Right lobe of liver (tissue), 6 donors: ENCODE results near the gene COL1A2. TPM values are rescaled to one million over a fixed set of nuclear protein-coding genes. Genes with fewer than 3 reads are reported as not detected.

ENCODE experiments used
- ATAC-seq, 4 donors: fragments of 200-7000 bp; cut with Tn5 transposase; one replicate each; pipeline ENCODE4 v1.9.1; 2020; ENCODE audit warnings: mild to moderate bottlenecking in 4 of 4, moderate library complexity in 4 of 4
- DNase-seq, 3 donors: peaks; one replicate each; pipeline ENCODE4 v3.0.0-alpha.2; 2020
- H3K27ac ChIP-seq, 3 donors: fragments of 200-600 bp; one replicate each; pipeline ENCODE4 v1.8.0; 2022
- H3K27me3 ChIP-seq, 2 donors: fragments of 200-600 bp; one replicate each; pipeline ENCODE4 v1.8.0; 2022
- H3K36me3 ChIP-seq, 4 donors: fragments of 200-600 bp; sonication (generic) in 1 of 4; one replicate each; pipeline versions ENCODE4 v1.5.1 to v1.8.0; 2017 to 2022; ENCODE audit warnings: control low read depth in 1 of 4
- H3K4me1 ChIP-seq, 4 donors: fragments of 200-600 bp; sonication (generic) in 1 of 4; one replicate each; pipeline versions ENCODE4 v1.5.1 to v1.8.0; 2017 to 2022; ENCODE audit warnings: control low read depth in 1 of 4
- H3K4me3 ChIP-seq, 3 donors: fragments of 200-600 bp; one replicate each; pipeline ENCODE4 v1.8.0; 2022
- H3K9me3 ChIP-seq, 4 donors: fragments of 200-600 bp; sonication (generic) in 1 of 4; one replicate each; pipeline versions ENCODE4 v1.5.1 to v1.8.0; 2017 to 2022; ENCODE audit warnings: control low read depth in 1 of 4
- POLR2A ChIP-seq: fragments of 450-650 bp; IDR thresholded peaks from one replicate; pipeline ENCODE4 v1.6.1; 2017; ENCODE audit warnings: antibody characterized with exemption, mild to moderate bottlenecking
- WGBS: methylation state at CpG from one replicate; pipeline ENCODE4 v1.1.6; 2018; ENCODE audit warnings: low coverage, low lambda C conversion rate; ENCODE audit not compliant: insufficient coverage; ENCODE audit errors: missing lambda C conversion rate; 5-methylcytosine and 5-hydroxymethylcytosine counted together
- intact Hi-C, 2 donors: fragments of 100-400 bp; cut with DNase I; formaldehyde crosslinking; loops; one replicate each; pipeline versions ENCODE4 v1.11.2 to v1.14.1; 2022
- total RNA-seq, 6 experiments: library from RNA; depleted of rRNA in 2 of 6; stranded (reverse); fragments of >200 nt in 2 of 6; fragmentation: NEBNext Ultra II Directional in 3 of 6; extraction: Animal tissue kit (Norgen Biotek cat#: 25700) in 3 of 6; gene quantifications; one replicate each; pipeline versions ENCODE4 v1.1.0 to v1.2.4, GENCODE V29; 2016 to 2023
- TF ChIP-seq, protein P1 (sequence below), 4 donors: fragments of 200-600 bp in 3 of 4; fragments of 450-650 bp in 1 of 4; IDR thresholded peaks; one replicate each; pipeline versions ENCODE4 v1.5.1 to v1.8.0; 2016 to 2022; ENCODE audit warnings: antibody characterized with exemption in 4 of 4, mild to moderate bottlenecking in 2 of 4
- donor health status: DM: no; HTN: yes; CAD: no.
- donor health status: DM: no; HTN: no; CAD: no.
- donor health status: DM: no; HTN: no; CAD: no.
- donor health status: DM: no; HTN: yes; CAD: no.
- donor health status: DM: no; HTN: yes; CAD: no.

Gene COL1A2
- total RNA-seq, 6 experiments from 2014 or later = 5.6 to 49.8 (median 18.4) TPM

DNA sequence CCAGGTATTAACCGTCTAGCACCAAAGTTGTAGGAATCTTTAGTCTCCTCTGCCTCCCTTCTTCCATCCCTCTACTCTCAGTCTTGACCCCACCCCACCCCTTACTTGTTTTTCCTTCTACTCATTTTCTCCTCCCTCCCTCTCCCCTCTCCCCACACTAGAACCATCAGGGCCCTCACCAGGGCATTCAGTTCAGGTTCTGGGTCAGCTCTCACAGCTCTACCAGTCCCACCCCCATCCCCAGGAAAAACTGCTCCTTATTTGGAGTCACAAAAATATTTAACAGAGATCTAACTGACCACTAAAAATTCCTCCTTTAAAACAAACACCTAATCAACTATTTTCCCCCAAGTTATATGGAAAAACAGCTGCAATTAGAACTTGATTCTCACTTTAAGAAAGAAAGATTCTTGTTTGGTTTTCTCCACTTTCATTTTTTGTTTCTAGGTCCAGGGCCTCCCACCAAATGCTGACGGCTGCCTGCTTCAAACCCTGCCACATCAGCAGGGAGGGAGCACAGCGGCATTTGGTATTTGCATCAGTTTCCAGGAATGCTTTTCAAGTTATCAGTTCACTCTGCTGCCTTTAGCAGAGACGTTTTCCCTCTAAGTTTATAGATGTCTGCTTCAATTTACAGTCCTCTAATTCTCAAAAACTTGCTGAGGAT is 2.8 kb upstream of the COL1A2 start:
- no peaks in the 10 kb centered on the region for H3K9me3 ChIP-seq
- H3K27ac ChIP-seq = peak overlapping the region in 1 of 3 donors; percentile 2
- DNase-seq (no peak), ATAC-seq (peak in 1 of 4 donors; percentile 55)
- H3K4me3 ChIP-seq = no peak overlapping the region
- no peaks in the 10 kb centered on the region for H3K4me1 ChIP-seq
- WGBS = 28% methylated on average over 4 of the region's 4 CpGs
- H3K36me3 ChIP-seq = no peaks in the 10 kb centered on the region
- TF ChIP-seq, protein P1, sequence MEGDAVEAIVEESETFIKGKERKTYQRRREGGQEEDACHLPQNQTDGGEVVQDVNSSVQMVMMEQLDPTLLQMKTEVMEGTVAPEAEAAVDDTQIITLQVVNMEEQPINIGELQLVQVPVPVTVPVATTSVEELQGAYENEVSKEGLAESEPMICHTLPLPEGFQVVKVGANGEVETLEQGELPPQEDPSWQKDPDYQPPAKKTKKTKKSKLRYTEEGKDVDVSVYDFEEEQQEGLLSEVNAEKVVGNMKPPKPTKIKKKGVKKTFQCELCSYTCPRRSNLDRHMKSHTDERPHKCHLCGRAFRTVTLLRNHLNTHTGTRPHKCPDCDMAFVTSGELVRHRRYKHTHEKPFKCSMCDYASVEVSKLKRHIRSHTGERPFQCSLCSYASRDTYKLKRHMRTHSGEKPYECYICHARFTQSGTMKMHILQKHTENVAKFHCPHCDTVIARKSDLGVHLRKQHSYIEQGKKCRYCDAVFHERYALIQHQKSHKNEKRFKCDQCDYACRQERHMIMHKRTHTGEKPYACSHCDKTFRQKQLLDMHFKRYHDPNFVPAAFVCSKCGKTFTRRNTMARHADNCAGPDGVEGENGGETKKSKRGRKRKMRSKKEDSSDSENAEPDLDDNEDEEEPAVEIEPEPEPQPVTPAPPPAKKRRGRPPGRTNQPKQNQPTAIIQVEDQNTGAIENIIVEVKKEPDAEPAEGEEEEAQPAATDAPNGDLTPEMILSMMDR (IDR thresholded peaks at IDR 0.05) = no peak
- no peak for TF ChIP-seq POLR2A
- no peaks in the 10 kb centered on the region for H3K27me3 ChIP-seq
- intact Hi-C loops = no loop called here

DNA sequence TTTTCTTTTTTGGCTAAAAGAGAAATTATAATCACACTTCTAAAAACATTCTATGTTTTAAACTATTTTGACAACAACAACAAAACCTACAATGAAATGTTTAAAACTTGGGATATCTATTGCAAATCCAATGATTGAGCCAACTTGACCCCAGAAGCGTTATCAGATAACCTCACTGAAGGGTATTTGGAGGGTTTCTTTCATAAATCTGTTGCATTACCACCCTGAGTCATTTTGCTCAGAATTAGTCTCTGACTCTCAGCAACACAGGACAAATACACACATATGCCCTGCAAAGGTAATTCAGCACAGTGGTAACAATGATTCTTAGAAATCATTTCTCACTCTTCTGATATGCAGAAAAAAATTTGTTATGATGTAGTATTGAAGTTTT is 2.3 kb upstream of the COL1A2 start:
- TF ChIP-seq, protein P1 (IDR thresholded peaks at IDR 0.05) = no peak
- no peak for TF ChIP-seq POLR2A
- no peaks in the 10 kb centered on the region for H3K36me3 ChIP-seq
- no peak for ATAC-seq
- no peak for DNase-seq
- H3K9me3 ChIP-seq = no peaks in the 10 kb centered on the region
- no peaks in the 10 kb centered on the region for H3K27me3 ChIP-seq
- WGBS = 37% methylated on average over 1 of the region's 1 CpG
- no peaks in the 10 kb centered on the region for H3K4me1 ChIP-seq
- H3K4me3 ChIP-seq = no peak overlapping the region
- intact Hi-C loops = no loop called here
- H3K27ac ChIP-seq = peak overlapping the region in 1 of 3 donors; percentile 2

DNA sequence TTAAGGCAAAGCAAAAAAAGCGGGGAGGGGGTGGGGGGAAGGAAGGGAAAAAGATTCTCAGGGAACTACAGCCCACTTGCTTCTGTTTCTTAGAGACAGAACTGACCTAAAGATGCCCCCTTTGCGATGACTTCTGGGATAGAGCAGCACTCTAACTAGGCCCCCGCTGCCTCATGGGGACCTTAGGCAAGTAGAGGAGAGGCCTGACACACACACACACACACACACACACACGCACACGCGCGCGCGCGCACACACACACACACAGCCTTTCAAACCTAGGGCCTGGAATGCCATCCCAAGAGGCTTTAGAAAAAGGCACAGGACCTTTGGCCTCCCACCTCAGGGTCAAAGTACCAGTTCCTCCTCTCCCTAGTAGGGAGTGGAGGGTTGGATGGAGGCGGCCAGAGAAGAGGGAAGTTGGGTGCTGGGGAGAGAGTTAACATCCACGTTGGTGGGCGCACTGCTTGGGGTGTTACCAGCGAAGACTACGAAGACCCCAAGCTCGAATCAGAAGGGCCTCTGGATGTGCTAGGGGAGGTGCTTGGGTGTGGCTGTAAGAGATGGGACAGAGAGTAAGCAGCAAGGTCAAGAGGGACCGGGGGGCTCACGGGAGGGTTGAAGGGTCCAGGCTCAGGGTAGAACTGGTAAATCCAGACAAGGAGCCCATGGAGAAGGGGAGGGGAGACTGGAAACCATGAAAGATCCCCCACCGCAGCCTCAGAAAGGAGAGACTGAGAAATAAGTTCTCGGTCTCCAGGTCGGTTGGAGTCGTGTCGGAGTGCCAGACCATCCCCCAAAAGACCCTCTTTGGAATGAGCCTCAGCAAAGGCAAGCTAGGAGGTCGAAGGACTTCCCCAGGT is 1.2 kb upstream of the COL1A2 start:
- peak overlapping the region in 2 of 3 donors; percentile 15 to 30 for H3K27ac ChIP-seq
- H3K36me3 ChIP-seq = no peaks in the 10 kb centered on the region
- H3K9me3 ChIP-seq = no peaks in the 10 kb centered on the region
- H3K4me3 ChIP-seq = no peak overlapping the region
- ATAC-seq (no peak), DNase-seq (no peak)
- no peaks in the 10 kb centered on the region for H3K27me3 ChIP-seq
- intact Hi-C loops = no loop called here
- 36% methylated on average over 12 of the region's 24 CpGs for WGBS
- no peaks in the 10 kb centered on the region for H3K4me1 ChIP-seq
- TF ChIP-seq POLR2A = no peak
- TF ChIP-seq, protein P1 (IDR thresholded peaks at IDR 0.05) = no peak

DNA sequence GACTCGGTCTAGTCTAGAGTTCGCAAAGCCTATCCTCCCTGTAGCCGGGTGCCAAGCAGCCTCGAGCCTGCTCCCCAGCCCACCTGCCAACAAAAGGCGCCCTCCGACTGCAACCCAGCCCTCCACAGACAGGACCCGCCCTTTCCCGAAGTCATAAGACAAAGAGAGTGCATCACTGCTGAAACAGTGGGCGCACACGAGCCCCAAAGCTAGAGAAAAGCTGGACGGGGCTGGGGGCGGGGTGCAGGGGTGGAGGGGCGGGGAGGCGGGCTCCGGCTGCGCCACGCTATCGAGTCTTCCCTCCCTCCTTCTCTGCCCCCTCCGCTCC is 622 bp upstream of the COL1A2 start:
- Histone ChIP-seq H3K4me3 (no peak overlapping the region), H3K27me3 (no peaks in the 10 kb centered on the region), H3K9me3 (no peaks in the 10 kb centered on the region), H3K36me3 (no peaks in the 10 kb centered on the region), H3K4me1 (no peaks in the 10 kb centered on the region), H3K27ac (peak overlapping the region in 2 of 3 donors; percentile 15 to 30)
- no peak for ATAC-seq
- no peak for TF ChIP-seq POLR2A
- TF ChIP-seq, protein P1 (IDR thresholded peaks at IDR 0.05) = no peak
- no peak for DNase-seq
- intact Hi-C loops = no loop called here
- 7% methylated on average over 7 of the region's 19 CpGs for WGBS
